GM13976 (cell line): ENCODE results near the gene CLEC18C.
A peak's percentile ranks its signal among the peaks of the same experiment; 100 is the strongest.

Experiments
- DNase-seq: peaks from one replicate; pipeline ENCODE4 v3.0.0; 2012; ENCODE audit warnings: low spot score
- in situ Hi-C: fragments of 300-500 bp; cut with MboI; formaldehyde crosslinking; loops from one replicate; pipeline ENCODE4 v1.12.0; 2022; ENCODE audit warnings: low sequenced_read_pairs, mixed read lengths, inconsistent platforms; ENCODE audit not compliant: unreplicated experiment
- TF ChIP-seq, protein P1 (sequence below): IDR thresholded peaks from 2 replicates; pipeline ENCODE4 v1.5.1; 2012; ENCODE audit warnings: borderline replicate concordance, mild to moderate bottlenecking; ENCODE audit not compliant: insufficient read depth; ENCODE audit errors: extremely low read depth, missing control alignments, control extremely low read depth

The CLEC18C gene

GRCh38 chr16:70158261-70158939, 15.2 kb upstream of the CLEC18C start:
- DNase-seq: peak; percentile 35
- TF ChIP-seq, protein P1, sequence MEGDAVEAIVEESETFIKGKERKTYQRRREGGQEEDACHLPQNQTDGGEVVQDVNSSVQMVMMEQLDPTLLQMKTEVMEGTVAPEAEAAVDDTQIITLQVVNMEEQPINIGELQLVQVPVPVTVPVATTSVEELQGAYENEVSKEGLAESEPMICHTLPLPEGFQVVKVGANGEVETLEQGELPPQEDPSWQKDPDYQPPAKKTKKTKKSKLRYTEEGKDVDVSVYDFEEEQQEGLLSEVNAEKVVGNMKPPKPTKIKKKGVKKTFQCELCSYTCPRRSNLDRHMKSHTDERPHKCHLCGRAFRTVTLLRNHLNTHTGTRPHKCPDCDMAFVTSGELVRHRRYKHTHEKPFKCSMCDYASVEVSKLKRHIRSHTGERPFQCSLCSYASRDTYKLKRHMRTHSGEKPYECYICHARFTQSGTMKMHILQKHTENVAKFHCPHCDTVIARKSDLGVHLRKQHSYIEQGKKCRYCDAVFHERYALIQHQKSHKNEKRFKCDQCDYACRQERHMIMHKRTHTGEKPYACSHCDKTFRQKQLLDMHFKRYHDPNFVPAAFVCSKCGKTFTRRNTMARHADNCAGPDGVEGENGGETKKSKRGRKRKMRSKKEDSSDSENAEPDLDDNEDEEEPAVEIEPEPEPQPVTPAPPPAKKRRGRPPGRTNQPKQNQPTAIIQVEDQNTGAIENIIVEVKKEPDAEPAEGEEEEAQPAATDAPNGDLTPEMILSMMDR: no peak
- in situ Hi-C loops: no loop called here

- DNase-seq: peak; percentile 29
- in situ Hi-C loops: no loop called here
- TF ChIP-seq, protein P1: no peak
These were observed 13.9 kb upstream of the CLEC18C start for GRCh38 chr16:70159355-70160348.

DNA sequence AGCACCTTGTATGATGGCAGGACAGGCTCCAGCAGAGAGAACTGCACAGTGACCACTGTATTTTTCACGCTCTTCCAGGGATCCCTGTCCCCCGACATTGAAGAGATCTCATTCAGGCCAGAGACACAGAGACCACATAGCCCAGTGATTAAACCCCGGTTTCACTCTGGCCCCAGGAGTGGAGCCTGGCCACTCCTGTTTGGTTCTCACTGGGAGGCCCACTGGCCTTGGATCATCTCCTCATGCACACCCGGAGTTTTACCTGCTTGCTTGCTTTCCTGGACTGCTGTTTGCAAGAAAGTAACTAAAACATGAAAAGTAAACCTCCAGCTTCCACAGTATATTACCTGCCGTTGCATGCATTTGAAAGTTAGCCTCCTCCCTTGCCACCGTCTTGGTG, 13.2 kb upstream of the CLEC18C start:
- DNase-seq: no peak
- in situ Hi-C loops: no loop called here
- TF ChIP-seq, protein P1: no peak

- TF ChIP-seq, protein P1: no peak
- in situ Hi-C loops: no loop called here
These were observed 12.8 kb upstream of the CLEC18C start for GRCh38 chr16:70160821-70161220.

GRCh38 chr16:70161350-70161749, 12.2 kb upstream of the CLEC18C start:
- in situ Hi-C loops: no loop called here
- TF ChIP-seq, protein P1: no peak
- peak; percentile 27 for DNase-seq

More at GRCh38 chr16:70160821-70161220, 12.8 kb upstream of the CLEC18C start:
- peak; percentile 17 for DNase-seq

DNA sequence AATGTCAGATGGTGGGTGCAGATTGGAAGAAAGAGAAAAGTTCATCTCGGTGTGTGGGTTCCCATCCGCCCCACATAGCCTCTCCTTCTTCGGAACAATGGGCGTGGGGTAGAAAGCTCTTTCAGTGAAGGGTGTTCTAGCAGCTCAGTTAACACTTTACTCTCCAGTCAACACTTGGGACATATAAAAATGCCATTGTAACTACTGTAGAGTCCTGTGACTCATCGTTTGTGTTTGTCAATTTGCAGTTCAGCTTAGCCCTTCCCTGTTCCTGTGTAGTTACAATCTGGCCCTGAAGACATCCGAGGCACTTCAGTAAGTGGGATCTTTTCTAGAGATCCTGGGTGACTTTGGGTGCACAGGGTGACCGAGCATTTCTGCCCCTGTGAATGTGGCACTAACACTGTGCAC, 11.5 kb upstream of the CLEC18C start:
- peak; percentile 27 for DNase-seq
- in situ Hi-C loops: no loop called here
- TF ChIP-seq, protein P1: no peak
